Measurements from ENCODE around the gene KIF23. TPM values are rescaled to one million over a fixed set of nuclear protein-coding genes. Genes with fewer than 3 reads are reported as not detected.
"Not testable (repeated sequence)": the region's sequence is repeated elsewhere in the genome, so short reads cannot be mapped to it uniquely, and the experiment has no call there.

Gene KIF23
- total RNA-seq, 1 donor from 2014 or later: 1.2 TPM

GRCh38 chr15:69434679-69435078, 20.5 kb downstream of the KIF23 start:
- DNase-seq (ENCODE audit: low spot score): no peak

DNA sequence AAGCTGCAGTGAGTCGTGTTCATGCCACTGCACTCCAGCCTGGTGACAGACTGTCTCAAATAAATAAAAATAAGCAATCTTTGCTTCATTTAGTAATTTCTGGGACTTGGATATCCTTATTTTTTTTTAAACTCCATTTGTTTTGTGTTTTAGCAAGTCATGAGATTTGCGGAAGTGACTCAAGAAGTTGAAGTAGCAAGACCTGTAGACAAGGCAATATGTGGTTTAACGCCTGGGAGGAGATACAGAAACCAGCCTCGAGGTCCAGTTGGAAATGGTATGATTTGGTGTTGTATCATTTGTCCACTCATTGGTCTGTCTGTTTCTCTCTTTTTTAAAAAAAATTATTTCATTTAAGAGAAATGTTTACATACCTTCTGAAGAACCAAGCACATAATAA, 21.8 kb downstream of the KIF23 start:
- no peak for DNase-seq (ENCODE audit: low spot score)

GRCh38 chr15:69436951-69437350, 22.8 kb downstream of the KIF23 start:
- DNase-seq (ENCODE audit: low spot score): no peak

DNA sequence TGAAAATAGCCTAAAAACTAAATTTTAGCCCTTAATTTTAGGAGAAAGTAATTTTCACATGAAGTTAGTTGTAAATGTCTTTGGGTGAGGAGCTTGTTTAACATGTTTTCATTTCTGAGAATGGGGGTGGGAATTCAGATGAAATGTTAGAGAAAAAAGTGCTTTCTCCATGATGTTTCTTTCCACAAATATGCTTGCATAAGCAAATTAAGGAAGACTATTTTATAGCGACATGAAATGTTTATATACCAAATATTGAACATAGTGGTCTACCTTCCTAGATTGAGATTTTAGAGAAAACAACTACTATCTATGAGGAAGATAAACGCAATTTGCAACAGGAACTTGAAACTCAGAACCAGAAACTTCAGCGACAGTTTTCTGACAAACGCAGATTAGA, 25.5 kb downstream of the KIF23 start:
- no peak for DNase-seq (ENCODE audit: low spot score)

DNA sequence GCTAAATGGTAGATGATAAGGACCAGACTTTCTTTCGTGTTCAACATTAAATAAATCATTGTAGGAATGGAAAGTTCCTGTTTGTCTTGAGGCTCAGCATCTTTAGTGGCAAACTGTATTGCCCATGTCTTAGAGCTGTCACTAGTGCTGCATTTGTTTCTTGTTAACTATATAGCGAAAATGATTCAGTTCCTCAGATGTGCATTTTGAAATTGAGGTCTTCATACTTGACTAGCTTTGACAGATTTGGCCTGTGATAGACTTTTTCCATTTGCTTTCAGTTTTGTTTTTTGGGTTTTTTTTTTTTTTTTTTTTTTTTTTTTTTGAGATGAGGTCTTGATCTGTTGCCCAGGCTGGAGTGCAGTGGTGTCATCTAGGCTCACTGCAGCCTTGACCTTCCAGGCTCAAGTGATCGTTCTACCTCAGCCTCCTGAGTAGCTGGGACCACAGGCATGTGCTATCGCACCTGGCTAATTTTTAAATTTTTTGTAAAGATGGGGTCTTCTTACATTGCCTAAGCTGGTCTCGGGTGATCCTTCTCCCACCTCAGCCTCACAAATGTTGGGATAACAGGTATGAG, 29.0 kb downstream of the KIF23 start:
- DNase-seq (ENCODE audit: low spot score): no peak

DNA sequence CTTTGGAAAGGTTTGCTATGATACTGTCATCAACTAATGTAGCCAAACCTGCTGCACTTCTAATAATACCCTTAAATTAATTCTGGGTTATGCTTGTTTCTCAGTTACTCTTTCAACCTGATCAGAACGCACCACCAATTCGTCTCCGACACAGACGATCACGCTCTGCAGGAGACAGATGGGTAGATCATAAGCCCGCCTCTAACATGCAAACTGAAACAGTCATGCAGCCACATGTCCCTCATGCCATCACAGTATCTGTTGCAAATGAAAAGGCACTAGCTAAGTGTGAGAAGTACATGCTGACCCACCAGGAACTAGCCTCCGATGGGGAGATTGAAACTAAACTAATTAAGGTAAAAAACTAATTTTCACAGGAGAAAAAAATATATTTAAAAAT, 30.5 kb downstream of the KIF23 start:
- no peak for DNase-seq (ENCODE audit: low spot score)

DNA sequence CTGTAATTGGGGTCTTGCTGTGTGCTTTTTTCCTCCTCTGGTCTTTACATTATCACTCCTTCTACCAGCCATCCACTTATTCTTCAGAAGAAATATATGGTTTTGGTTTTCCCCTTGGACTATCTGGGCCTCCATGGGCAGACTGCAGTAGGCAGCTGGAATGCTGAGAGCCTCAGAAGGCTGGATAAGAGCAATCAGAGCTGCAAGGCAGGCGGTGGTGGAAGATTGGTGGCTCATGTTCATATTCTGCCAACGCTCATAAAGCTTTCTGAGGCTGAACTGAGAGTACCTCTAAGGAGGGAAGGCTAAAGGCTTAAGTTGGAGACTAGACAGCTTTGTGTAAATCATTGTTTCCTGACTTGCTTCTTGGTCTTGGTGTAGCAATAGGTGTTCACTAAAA, 32.8 kb downstream of the KIF23 start:
- no peak for DNase-seq (ENCODE audit: low spot score)

- not testable (repeated sequence) for DNase-seq (ENCODE audit: low spot score)
These were observed 36.1 kb downstream of the KIF23 start for GRCh38 chr15:69450221-69450620.

DNA sequence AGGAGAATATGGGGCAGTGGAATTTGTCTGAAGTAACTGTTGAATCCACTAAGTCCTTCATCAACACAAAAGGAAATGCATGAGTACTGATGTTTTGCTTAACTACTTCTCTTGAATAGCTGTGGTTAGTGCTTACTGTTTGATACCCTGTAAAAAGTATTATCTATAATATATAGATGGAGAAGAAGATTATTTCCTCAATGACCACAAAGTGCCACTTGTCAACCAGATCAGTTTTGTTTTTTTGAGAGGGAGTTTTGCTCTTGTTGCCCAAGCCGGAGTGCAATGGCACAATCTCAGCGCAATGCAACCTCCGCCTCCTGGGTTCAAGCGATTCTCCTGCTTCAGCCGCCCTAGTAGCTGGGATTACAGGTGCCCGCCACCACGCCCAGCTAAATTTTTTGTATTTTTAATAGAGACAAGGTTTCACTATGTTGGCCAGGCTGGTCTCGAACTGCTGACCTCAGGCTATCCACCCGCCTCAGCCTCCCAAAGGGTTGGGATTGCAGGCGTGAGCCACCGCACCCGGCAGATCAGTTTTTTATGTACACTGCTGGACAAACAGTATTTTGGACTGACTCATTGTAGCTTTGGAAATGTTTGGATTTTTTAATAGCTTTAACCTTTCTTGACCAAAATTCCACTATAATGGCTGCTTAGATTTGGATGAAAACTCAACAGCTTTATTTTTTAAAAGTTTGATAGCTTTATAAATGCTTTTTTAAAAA, 37.0 kb downstream of the KIF23 start:
- DNase-seq (ENCODE audit: low spot score): no peak

DNA sequence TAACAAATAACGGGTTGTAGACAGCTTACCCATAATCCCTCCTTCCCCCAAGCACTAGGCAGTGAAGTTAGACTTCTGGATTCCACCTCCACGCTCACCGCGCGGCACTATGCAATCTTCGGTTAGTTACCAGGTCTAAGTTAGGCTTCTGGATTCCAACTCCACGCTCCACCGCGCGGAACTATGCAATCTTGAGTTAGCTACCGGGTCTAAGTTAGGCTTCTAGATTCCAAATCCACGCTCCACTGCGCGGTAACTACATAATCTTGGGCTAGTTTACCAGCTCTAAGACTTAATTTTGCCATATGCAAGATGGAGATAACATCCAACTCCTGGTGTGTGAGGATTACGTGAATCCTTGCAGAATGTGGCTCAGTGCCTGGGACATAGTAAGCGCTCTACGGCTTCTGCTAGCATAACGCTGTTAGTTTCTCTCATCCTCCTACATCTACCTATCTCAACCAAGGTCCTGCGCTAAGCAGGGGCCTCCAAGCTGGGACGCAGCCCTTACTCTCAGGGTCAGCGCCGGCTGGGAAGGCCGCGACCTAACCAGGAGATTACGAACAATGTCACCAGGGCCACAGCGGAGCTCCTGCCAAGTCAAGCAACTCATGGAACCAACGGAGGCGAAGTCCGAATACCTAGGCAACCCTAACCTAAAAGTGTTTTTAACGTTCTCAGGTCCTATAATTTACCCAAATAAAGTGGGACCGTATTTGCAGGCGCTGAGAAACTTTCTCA, 38.0 kb downstream of the KIF23 start:
- no peak for DNase-seq (ENCODE audit: low spot score)

DNA sequence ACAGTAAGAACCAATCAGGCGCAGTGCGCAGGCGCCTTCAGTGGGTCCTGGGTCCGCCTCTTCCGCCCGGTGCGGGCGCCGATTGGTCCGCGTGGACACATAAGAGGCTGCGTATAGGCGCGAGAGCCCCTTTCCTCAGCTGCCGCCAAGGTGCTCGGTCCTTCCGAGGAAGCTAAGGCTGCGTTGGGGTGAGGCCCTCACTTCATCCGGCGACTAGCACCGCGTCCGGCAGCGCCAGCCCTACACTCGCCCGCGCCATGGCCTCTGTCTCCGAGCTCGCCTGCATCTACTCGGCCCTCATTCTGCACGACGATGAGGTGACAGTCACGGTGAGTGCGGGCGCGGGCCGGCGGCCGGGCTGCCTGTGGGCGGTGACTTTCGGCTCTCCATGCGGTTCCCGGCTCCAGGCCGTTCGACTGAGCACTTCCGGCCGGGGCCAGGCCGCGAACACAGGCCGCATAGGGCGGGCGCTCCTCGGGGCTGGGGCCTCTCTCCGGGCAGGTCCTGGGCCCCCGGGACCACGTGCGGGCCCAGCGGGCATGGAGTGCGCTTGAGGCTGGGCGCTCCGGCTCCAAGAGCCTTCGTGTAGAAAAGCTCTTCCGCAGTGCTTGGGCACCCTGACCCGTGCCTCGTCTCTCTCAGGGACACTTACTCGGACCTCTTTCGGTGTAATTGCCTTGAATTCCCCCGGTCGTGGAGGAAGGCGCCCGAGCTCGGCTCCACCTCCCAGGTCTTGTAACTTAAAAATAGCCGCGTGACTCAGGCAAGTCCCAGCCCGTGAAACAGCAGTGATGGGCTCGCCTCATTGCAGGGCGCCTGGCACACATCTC, 38.8 kb downstream of the KIF23 start, which contains the start of gene RPLP1:
Gene RPLP1, plus strand, starts transcription at position 127 of the 830 bp plus-strand sequence. Its CDS starts 131 bp downstream, at position 258.
- peak; percentile 99 for DNase-seq (ENCODE audit: low spot score)

GRCh38 chr15:69454953-69455352, 40.8 kb downstream of the KIF23 start:
- no peak for DNase-seq (ENCODE audit: low spot score)

- DNase-seq (ENCODE audit: low spot score): no peak
These were observed 42.3 kb downstream of the KIF23 start for GRCh38 chr15:69456208-69457166.

- no peak for DNase-seq (ENCODE audit: low spot score)
These were observed 43.4 kb downstream of the KIF23 start for GRCh38 chr15:69457304-69458280.

DNA sequence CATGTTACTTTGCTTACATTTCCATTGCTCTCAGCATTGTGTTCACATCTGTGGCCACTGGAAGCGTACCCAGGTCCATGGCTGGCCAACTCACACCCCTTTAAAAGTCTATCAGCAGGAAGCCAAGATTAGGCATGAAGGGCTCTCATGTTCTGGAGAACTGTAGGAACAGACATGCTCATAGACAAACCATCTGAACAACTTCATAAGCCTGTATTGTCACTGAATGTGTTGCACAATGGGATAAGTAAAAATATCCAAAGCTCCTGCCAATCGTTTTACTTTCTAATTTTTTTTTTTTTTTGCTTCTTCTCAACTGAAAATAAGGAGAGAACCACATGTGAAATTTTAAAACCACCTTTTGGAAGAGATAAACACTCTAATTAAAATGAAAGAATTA, 44.9 kb downstream of the KIF23 start:
- DNase-seq (ENCODE audit: low spot score): no peak

- DNase-seq (ENCODE audit: low spot score): no peak
These were observed 46.3 kb downstream of the KIF23 start for GRCh38 chr15:69460481-69460880.

GRCh38 chr15:69462030-69462492, 47.9 kb downstream of the KIF23 start:
- DNase-seq (ENCODE audit: low spot score): no peak

- peak; percentile 98 for DNase-seq (ENCODE audit: low spot score)
These were observed 48.5 kb downstream of the KIF23 start for GRCh38 chr15:69462493-69463181.

All from mesenteric fat pad (tissue), 1 donor.